ENCODE measurements around the gene TSPAN10. TPM values are rescaled to one million over a fixed set of nuclear protein-coding genes. Genes with fewer than 3 reads are reported as not detected.

The TSPAN10 gene
- total and polyA plus RNA-seq, 2 of the 4 experiments (the other 2 are of a cell fraction): 1.4 to 4.5 TPM

DNA sequence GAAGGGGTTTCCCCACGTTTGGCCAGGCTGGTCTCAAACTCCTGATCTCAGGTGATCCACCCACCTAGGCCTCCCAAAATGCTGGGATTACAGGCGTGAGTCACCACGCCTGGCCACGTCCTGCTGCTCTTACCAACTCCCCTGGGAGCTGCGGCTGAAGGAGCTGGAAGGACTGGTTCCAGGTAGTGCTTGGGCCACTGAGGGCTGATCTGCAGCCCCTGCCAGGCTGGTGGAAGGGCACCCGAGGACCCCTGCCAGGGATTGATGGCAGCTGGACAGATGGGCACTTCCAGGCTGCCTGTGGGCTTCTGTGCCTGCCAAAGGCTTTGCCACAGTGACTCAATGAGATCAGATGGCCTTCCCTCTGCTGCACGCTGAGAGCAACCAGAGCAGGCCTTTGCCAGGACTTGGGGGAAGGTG is 27.1 kb downstream of the TSPAN10 start:
- no peaks in the 10 kb centered on the region for H3K9me3 ChIP-seq (ENCODE audit: control insufficient read depth, insufficient read depth, low read length)
- DNase-seq: no peak
- H3K4me3 ChIP-seq (ENCODE audit: insufficient read depth, low read depth, low read length): no peak overlapping the region
- BruUV-seq (replicated peaks): no TSS peak
- no peak overlapping the region for H2BK15ac ChIP-seq (ENCODE audit: low read depth, low read length)
- dilution Hi-C loops (cut with HindIII; ENCODE audit: low sequenced_read_pairs, unreplicated experiment) (no loop called here), intact Hi-C loops (cut with micrococcal nuclease) (no loop called here), in situ Hi-C loops (cut with MboI; ENCODE audit: low sequenced_read_pairs) (no loop called here)
- no peak overlapping the region for H3K4ac ChIP-seq (ENCODE audit: low read depth, low read length)
- no peak overlapping the region for H4K5ac ChIP-seq (ENCODE audit: low read depth, low read length)
- H3K36me3 ChIP-seq (ENCODE audit: control insufficient read depth, insufficient read depth, low read length): peaks cover 15% of the 10 kb centered on the region
- peaks cover 27 to 40% of the 10 kb centered on the region in 2 experiments for H3K79me1 ChIP-seq (ENCODE audit: low read depth in 1 of 2, low read length in 2 of 2)
- H3K23ac ChIP-seq (ENCODE audit: low read depth, low read length): no peak overlapping the region
- no peak overlapping the region for H3K18ac ChIP-seq (ENCODE audit: low read depth, low read length)
- H3K4me1 ChIP-seq (ENCODE audit: control insufficient read depth, insufficient read depth, low read length): peaks cover 10% of the 10 kb centered on the region
- no peak overlapping the region for H4K91ac ChIP-seq (ENCODE audit: insufficient read depth, low read depth, low read length)
- CTCF ChIA-PET: no interaction called here
- H3K56ac ChIP-seq (ENCODE audit: extremely low read depth, insufficient read depth, low read length): no peak overlapping the region
- no peak for ATAC-seq (ENCODE audit: low read depth)
- H4K20me1 ChIP-seq (ENCODE audit: insufficient read depth, low read length): no peaks in the 10 kb centered on the region
- peaks cover 19% of the 10 kb centered on the region for H3K9me1 ChIP-seq (ENCODE audit: insufficient read depth, low read length)
- no peak overlapping the region for H2AK9ac ChIP-seq (replicated peaks; ENCODE audit: low read depth, low read length, poor library complexity)
- H3K4me2 ChIP-seq (ENCODE audit: low read depth, low read length): no peak overlapping the region
- no peak overlapping the region for H4K8ac ChIP-seq (ENCODE audit: low read depth in 2 of 2, low read length in 2 of 2)
- TF ChIP-seq SMC3 (IDR thresholded peaks at IDR 0.05; ENCODE audit: low read depth, low read length) (no peak), MAFK (IDR thresholded peaks at IDR 0.05; ENCODE audit: low read depth, low read length) (no peak), RFX5 (IDR thresholded peaks at IDR 0.05; ENCODE audit: low read depth, low read length) (no peak), BHLHE40 (IDR thresholded peaks at IDR 0.05; ENCODE audit: low read depth, low read length) (no peak), RCOR1 (IDR thresholded peaks at IDR 0.05; ENCODE audit: insufficient replicate concordance, low read length) (no peak), RAD21 (IDR thresholded peaks at IDR 0.05; ENCODE audit: low read length) (no peak), FOS (IDR thresholded peaks at IDR 0.05; ENCODE audit: low read depth, low read length) (no peak)
- TF ChIP-seq, protein P1, sequence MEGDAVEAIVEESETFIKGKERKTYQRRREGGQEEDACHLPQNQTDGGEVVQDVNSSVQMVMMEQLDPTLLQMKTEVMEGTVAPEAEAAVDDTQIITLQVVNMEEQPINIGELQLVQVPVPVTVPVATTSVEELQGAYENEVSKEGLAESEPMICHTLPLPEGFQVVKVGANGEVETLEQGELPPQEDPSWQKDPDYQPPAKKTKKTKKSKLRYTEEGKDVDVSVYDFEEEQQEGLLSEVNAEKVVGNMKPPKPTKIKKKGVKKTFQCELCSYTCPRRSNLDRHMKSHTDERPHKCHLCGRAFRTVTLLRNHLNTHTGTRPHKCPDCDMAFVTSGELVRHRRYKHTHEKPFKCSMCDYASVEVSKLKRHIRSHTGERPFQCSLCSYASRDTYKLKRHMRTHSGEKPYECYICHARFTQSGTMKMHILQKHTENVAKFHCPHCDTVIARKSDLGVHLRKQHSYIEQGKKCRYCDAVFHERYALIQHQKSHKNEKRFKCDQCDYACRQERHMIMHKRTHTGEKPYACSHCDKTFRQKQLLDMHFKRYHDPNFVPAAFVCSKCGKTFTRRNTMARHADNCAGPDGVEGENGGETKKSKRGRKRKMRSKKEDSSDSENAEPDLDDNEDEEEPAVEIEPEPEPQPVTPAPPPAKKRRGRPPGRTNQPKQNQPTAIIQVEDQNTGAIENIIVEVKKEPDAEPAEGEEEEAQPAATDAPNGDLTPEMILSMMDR (conservative IDR thresholded peaks at IDR 0.05; ENCODE audit: low read depth, low read length): no peak
- TF ChIP-seq, protein P2, sequence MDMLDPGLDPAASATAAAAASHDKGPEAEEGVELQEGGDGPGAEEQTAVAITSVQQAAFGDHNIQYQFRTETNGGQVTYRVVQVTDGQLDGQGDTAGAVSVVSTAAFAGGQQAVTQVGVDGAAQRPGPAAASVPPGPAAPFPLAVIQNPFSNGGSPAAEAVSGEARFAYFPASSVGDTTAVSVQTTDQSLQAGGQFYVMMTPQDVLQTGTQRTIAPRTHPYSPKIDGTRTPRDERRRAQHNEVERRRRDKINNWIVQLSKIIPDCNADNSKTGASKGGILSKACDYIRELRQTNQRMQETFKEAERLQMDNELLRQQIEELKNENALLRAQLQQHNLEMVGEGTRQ (IDR thresholded peaks at IDR 0.05; ENCODE audit: low read depth, low read length): no peak
- no peak overlapping the region for H3K27ac ChIP-seq (ENCODE audit: insufficient read depth, low read length)
- H3K9ac ChIP-seq (ENCODE audit: low read depth, low read length): no peak overlapping the region
- POLR2A ChIA-PET (ENCODE audit: unreplicated experiment): no interaction called here
- H2BK5ac ChIP-seq (ENCODE audit: low read depth, low read length, poor library complexity, severe bottlenecking): no peak overlapping the region
- no peak overlapping the region for H2AK5ac ChIP-seq (ENCODE audit: low read depth, low read length)
- H2BK20ac ChIP-seq (ENCODE audit: low read depth, low read length): no peak overlapping the region
- H2BK120ac ChIP-seq (ENCODE audit: low read depth, low read length): no peak overlapping the region
- H2AFZ ChIP-seq (replicated peaks; ENCODE audit: low read length, poor library complexity): no peak overlapping the region
- whole genome bisulfite sequencing, 2 experiments (ENCODE audit: extremely low coverage in 2 of 2, insufficient read length in 1 of 2): 100% methylated on average over 5 of the region's 7 CpGs; no CpG with 5 or more reads in 1 of the 2 experiments
- no peak overlapping the region for H3K14ac ChIP-seq (replicated peaks; ENCODE audit: low read depth, low read length)
- no peaks in the 10 kb centered on the region for H3K27me3 ChIP-seq (ENCODE audit: control insufficient read depth, insufficient read depth, low read length)
